Fibroblast of upper back skin (primary cell): ENCODE results near the gene IL1A.

Source experiments
- DNase-seq: peaks from one replicate; pipeline ENCODE4 v3.0.0-alpha.2; 2013

IL1A gene

DNA sequence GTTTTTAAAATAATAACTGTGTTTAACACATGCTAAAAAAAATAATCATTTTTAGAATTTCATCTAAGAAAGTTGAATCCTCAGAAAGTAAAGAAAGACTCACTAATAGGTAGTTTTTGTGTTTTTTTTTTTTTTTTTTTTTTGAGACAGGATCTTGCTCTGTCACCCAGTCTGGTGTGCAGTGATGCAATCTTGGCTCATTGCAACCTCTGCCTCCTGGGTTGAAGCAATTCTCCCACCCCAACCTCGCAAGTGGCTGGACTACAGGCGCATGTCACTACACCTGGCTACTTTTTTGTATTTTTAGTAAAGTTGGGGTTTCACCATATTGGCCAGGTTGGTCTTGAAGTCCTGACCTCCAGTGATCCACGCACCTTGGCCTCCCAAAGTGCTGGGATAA, 27.0 kb downstream of the IL1A start:
- DNase-seq = no peak

DNA sequence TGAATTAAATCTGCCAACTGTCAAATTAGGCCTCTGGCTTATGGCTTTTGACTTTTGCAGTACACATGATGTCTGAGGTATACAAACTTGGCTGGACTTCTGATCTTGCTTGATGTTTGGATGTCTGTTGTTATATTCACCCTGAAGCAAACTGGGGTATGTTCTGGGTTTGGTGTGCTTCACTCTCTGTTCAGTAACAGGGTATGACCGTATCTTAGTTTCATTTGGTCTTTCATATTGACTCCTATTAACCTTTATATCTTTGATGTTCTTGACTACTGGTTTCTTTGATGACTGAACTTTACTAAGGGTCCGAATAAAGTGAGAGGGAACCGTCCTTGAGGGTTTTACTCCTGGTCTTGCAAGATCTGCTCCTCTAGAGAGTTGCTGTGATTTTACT, 28.1 kb downstream of the IL1A start:
- no peak for DNase-seq

- DNase-seq = no peak
These were observed 28.8 kb downstream of the IL1A start for GRCh38 chr2:112755444-112755843.

DNA sequence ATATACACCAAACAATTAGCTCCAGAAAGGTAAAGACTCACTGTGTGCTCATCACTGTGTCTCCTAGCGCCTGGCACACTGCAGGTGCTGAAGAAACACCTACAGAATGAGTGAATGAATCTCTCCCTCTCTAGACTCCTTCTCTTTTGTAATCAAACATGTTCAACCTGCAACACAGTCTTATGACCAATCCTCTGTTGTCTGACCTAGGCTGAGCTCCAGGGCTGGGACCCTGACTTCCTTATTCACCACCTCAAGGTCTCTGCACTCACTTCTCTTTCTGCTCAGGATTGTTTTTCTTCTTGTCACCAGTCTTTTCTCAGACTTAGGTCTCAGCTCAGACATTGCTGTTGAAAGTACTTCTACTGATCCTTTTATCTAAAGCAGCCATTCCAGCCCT, 29.7 kb downstream of the IL1A start:
- DNase-seq = no peak

- no peak for DNase-seq
These were observed 31.6 kb downstream of the IL1A start for GRCh38 chr2:112752667-112753066.

DNA sequence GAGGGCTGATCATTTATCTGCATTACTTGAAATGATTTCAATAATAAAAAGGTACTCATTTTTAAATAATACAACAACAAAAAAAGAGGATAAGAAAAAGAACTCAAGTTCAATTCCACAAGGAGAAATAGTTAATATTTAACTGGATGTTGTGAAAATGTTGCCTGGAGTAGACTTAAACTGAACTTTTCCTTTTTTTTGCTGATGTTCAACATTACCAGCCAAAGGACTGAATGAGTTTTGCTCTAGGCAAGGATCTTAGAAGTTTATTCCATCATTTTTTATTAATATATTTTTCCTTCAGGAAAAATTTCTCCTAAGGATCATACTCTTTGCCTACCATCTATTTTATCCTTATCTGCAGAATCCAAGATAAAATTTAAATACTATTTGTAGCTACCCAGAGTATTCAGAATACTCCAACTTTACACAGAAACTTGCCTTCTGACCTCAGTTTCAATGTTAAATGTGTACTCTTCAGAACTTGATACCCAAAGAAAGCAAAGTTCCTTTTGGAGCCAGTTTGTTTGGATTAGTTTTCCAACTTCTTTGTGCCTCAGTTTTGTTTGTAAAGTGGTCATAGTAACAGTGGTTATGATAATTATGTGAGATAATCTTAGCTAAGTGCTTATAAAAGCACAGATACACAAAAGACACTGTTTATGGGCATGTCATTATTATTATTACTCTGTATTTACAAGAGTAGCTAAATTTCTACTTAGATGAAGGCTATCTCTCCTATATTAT, 32.7 kb downstream of the IL1A start:
- DNase-seq = no peak

DNA sequence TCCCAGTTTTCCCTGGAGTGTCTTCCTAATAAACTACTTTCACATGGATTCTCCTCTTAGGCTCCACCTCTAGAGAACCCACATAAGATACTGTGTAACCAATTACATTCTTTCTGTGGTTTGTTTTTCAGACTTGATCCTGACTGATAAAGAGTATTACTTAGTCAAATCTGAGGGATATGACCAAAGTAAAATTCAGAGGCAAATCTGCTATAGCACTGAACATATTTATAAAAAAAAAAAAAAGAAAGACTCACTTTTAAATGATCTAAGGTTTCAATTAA, 33.8 kb downstream of the IL1A start:
- peak; percentile 34 for DNase-seq

GRCh38 chr2:112749755-112750559, 34.3 kb downstream of the IL1A start:
- DNase-seq = peak; percentile 73

GRCh38 chr2:112740527-112740926, 43.8 kb downstream of the IL1A start:
- DNase-seq = no peak

DNA sequence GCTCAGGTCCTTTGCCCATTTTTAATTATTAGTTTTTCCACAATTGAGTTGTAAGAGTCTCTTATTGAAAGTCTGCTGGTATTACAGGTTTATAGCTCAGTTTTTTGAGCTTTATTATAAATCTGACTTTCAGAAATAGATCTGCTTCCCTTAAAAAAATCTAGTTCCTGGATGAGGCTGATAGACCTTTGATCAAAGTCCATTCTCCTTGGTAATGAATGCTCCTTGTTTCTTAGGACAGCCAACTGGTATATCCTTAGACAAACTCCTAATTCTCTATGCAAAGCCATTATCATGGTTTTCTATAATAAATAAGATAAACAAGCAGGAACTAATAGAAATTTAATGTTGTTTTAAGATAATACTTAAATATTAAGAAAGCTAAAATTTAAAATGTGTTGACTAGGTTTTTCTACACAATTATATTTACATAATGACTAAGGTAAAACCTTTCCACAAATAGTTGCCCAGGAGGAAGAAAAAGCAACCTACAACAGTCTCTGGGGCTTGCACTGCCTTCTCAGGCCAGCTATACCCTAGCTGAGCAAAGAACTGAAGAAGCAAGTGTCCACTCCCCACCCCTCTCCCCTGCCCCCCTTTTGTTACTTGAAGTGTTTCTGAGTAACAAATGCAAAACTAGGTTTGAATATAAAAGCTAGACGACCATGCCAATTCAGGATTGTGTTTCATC, 46.6 kb downstream of the IL1A start:
- no peak for DNase-seq

DNA sequence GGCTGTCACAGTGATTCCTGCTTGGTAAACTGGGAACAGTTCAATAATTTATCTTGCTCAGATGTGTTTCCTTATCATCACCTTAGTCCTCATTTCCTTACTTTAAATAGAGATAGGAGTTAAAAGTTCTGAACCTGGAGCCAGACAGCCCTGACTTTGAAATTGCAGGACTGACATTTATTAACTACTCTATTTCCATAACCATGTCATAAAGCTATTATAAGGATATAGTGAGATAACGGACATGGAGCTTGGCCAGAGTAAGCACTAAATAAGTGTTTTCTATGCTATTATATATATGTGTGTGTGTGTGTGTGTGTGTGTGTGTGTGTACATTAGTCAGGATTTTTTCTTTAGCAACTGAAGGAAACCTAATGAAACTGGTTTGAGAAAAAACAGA, 50.4 kb downstream of the IL1A start:
- no peak for DNase-seq

DNA sequence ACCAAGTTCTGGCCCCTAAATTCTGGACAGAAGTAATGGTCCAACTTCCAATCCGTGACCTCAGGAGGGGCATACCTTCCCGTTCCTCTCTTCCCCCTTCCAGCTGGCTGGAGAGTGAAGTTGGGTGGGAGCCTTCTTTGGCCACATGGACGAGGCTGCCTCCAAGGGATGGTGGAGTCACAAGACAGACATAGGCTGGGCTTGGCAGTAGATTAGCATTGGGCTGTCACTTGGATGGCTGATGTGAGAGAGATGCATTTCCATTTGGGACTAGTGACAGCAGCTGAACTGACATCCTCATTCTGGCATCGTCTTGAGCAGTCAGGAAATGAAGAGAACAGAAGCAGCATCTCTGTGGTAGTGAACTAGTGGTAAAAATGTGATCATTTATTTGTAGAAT, 50.8 kb downstream of the IL1A start:
- DNase-seq = no peak

- DNase-seq = no peak
These were observed 52.8 kb downstream of the IL1A start for GRCh38 chr2:112731479-112731878.

DNA sequence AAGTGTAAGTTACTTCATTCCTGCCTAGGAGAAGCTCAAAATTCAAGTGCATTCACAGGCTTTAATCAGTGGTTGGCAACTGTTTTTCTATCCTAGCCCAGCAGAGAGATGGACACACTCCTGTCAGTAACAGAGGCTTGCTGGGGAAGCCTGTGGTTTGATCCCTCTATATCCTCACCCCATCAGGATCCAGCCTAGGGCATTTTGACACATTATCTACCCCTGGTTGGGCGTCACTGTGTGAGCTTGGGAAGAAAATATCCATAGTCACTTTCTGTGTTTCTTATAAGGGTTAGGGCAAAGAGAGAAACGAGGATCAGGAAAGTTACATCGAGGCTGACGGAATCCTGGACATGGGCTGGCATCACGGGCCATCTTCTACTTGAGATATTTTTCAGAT, 53.5 kb downstream of the IL1A start:
- no peak for DNase-seq

DNA sequence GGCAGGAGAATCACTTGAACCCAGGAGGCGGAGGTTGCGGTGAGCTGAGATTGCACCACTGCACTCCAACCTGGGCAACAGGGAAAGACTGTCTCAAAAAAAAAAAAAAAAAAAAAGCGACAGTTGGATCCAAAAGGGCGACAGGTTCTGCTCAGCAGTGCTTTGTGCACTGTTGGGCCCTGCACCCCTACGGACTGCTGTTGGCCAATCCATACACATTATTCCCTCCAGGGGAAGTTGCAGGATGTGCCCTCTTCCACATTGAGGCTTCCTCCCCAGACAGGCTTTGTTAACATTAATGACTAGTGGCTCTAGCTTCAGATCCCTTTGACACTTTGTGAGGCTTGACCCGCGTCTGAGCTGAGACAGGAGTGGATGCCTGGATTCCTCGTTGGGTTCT, 54.1 kb downstream of the IL1A start:
- DNase-seq = no peak

GRCh38 chr2:112728378-112729175, 55.7 kb downstream of the IL1A start:
- no peak for DNase-seq

- no peak for DNase-seq
These were observed 56.3 kb downstream of the IL1A start for GRCh38 chr2:112728029-112728362.

- no peak for DNase-seq
These were observed 56.8 kb downstream of the IL1A start for GRCh38 chr2:112727276-112728028.

- DNase-seq = peak; percentile 88
These were observed 57.7 kb downstream of the IL1A start for GRCh38 chr2:112726487-112727190.

DNA sequence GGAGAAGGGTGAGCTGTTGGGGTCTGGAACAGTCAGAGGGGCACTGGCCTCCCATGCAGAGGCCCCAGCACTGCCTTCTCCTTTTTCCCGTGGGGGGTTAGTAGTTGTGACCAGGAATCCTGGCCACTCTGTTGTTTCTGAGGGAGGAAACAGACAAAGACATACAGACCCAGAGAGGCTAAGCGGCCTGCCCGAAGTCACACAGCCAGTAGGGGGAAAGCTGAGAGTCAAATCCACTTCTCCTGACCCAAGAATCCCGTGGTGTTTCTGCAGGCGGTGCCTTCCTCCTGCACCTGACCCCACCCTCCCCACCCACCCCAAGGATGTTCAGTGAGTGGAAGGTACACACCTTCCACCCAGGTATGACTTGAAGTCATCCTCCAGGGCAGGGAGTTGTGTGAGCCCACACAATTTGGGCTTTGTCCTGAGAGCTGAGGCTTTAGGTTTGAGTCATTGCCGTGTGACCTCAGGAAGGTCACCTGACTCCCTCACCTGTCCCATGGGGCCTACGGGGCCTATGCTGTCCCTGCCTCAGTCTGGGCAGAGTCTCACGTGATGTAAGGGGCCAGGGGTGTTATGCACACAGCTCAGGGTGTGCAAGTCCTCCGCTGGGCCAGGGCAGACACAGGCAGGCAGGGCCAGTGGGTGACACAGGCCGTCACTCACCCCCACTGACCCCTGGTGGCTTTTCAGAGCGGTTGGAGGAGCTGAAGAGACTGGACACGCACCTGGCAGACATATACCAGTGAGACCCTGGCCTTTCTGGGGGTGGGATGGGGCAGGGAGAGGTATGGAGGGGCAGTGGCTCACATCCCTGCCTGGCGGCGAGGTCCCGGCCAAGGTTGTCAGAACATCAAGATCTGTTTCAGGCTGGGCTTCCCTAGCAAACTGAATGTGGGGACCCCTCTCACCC, 58.5 kb downstream of the IL1A start:
- no peak for DNase-seq
